ENCODE measurements around the gene MGMT.

MGMT gene

GRCh38 chr10:129697463-129698247, 230.6 kb downstream of the MGMT start:
- no peak for DNase-seq

GRCh38 chr10:129699722-129700340, 232.8 kb downstream of the MGMT start:
- no peak for DNase-seq

- DNase-seq, result no peak
These were observed 235.6 kb downstream of the MGMT start for GRCh38 chr10:129702605-129703004.

- no peak for DNase-seq
These were observed 236.5 kb downstream of the MGMT start for GRCh38 chr10:129703287-129704137.

GRCh38 chr10:129704225-129704624, 237.2 kb downstream of the MGMT start:
- DNase-seq, result no peak

- no peak for DNase-seq
These were observed 237.9 kb downstream of the MGMT start for GRCh38 chr10:129704786-129705525.

GRCh38 chr10:129705676-129706075, 238.6 kb downstream of the MGMT start:
- no peak for DNase-seq

GRCh38 chr10:129706081-129706480, 239.0 kb downstream of the MGMT start:
- DNase-seq, result no peak

- no peak for DNase-seq
These were observed 239.5 kb downstream of the MGMT start for GRCh38 chr10:129706523-129706922.

GRCh38 chr10:129707406-129708388, 240.7 kb downstream of the MGMT start:
- no peak for DNase-seq

- DNase-seq, result no peak
These were observed 242.1 kb downstream of the MGMT start for GRCh38 chr10:129709101-129709500.

GRCh38 chr10:129709627-129710509, 242.8 kb downstream of the MGMT start:
- no peak for DNase-seq

GRCh38 chr10:129710510-129710847, 243.4 kb downstream of the MGMT start:
- DNase-seq, result no peak

GRCh38 chr10:129711291-129711690, 244.2 kb downstream of the MGMT start:
- DNase-seq, result no peak

- DNase-seq, result no peak
These were observed 245.0 kb downstream of the MGMT start for GRCh38 chr10:129712000-129712399.

GRCh38 chr10:129713659-129714265, 246.7 kb downstream of the MGMT start:
- no peak for DNase-seq

- no peak for DNase-seq
These were observed 248.8 kb downstream of the MGMT start for GRCh38 chr10:129715805-129716204.

- no peak for DNase-seq
These were observed 249.2 kb downstream of the MGMT start for GRCh38 chr10:129716211-129716681.

GRCh38 chr10:129716881-129717280, 249.8 kb downstream of the MGMT start:
- DNase-seq, result no peak
